SIG-M5 treated with dmso at 0.1 percent for 504 hours (cell line): ENCODE measurements around the gene AVPI1.
"Not testable (repeated sequence)": the region's sequence is repeated elsewhere in the genome, so short reads cannot be mapped to it uniquely, and the experiment has no call there.

Experiments
- DNase-seq: peaks from one replicate; lab custom pipeline; 2025; ENCODE audit not compliant: unreplicated experiment; lab: John Stamatoyannopoulos, UW

The AVPI1 gene

GRCh38 chr10:97642471-97643159, 44.4 kb downstream of the AVPI1 start:
- not testable (repeated sequence) for DNase-seq

- peak; percentile 29 for DNase-seq
Observed at GRCh38 chr10:97640868-97641811, 45.9 kb downstream of the AVPI1 start.

- peak; percentile 98 for DNase-seq
Observed at GRCh38 chr10:97640174-97640867, 46.7 kb downstream of the AVPI1 start, which contains the start of gene PI4K2A. PI4K2A (plus strand) TSS chr10:97640671; CDS start chr10:97640743, 72 bp downstream.

GRCh38 chr10:97639090-97639489, 48.0 kb downstream of the AVPI1 start:
- DNase-seq: not testable (repeated sequence)

- no peak for DNase-seq
Observed at GRCh38 chr10:97635577-97635976, 51.5 kb downstream of the AVPI1 start.

- DNase-seq: peak; percentile 34
Observed at GRCh38 chr10:97633921-97634320, 53.1 kb downstream of the AVPI1 start.

GRCh38 chr10:97632949-97633884, 53.8 kb downstream of the AVPI1 start, which contains the start of gene MORN4:
MORN4 (minus strand) TSS chr10:97633500; CDS start chr10:97619653, 13,847 bp downstream.
- DNase-seq: peak; percentile 88

- no peak for DNase-seq
Observed at GRCh38 chr10:97631098-97631497, 55.9 kb downstream of the AVPI1 start.

GRCh38 chr10:97629289-97629688, 57.8 kb downstream of the AVPI1 start:
- peak; percentile 29 for DNase-seq

GRCh38 chr10:97628228-97628627, 58.8 kb downstream of the AVPI1 start:
- DNase-seq: no peak

GRCh38 chr10:97627731-97628130, 59.3 kb downstream of the AVPI1 start:
- DNase-seq: no peak
